ENCODE measurements around the gene PRSS57. TPM values are rescaled to one million over a fixed set of nuclear protein-coding genes. Genes with fewer than 3 reads are reported as not detected.

The PRSS57 gene
- polyA plus RNA-seq, 3 donors = 0.16 to 1.4 (median 0.78) TPM

- Histone ChIP-seq H3K9ac (ENCODE audit: insufficient read depth, low read length, poor library complexity, severe bottlenecking) (no peak overlapping the region), H3K36me3 (replicated peaks in 1 of 2; ENCODE audit: control insufficient read depth in 1 of 2, insufficient read depth in 2 of 2, low read length in 2 of 2) (peaks cover 74 to 86% of the 10 kb centered on the region in 2 donors), H3K27ac (ENCODE audit: low read depth in 1 of 2, low read length in 2 of 2) (no peak overlapping the region), H3K4me1 (ENCODE audit: control insufficient read depth in 1 of 2, insufficient read depth in 2 of 2, low read length in 2 of 2) (no peaks in the 10 kb centered on the region), H3K79me2 (ENCODE audit: insufficient read depth, low read length) (peaks cover 63% of the 10 kb centered on the region), H2AFZ (ENCODE audit: insufficient read depth, low read depth, low read length, poor library complexity, severe bottlenecking) (no peak overlapping the region), H3K4me2 (replicated peaks; ENCODE audit: extremely low read depth, low read length, poor library complexity, severe bottlenecking) (no peak overlapping the region), H3K27me3 (ENCODE audit: control insufficient read depth in 2 of 2, insufficient read depth in 2 of 2, low read length in 2 of 2) (no peaks in the 10 kb centered on the region), H4K20me1 (ENCODE audit: insufficient read depth, low read length) (peaks cover 98% of the 10 kb centered on the region), H3K4me3 (replicated peaks in 1 of 3; ENCODE audit: low read depth in 2 of 3, low read length in 3 of 3) (no peak overlapping the region), H3K9me3 (replicated peaks in 1 of 2; ENCODE audit: control insufficient read depth in 1 of 2, insufficient read depth in 1 of 2, low read length in 2 of 2) (no peaks in the 10 kb centered on the region)
- Mint-ChIP-seq H3K4me1 (peaks cover 6% of the 10 kb centered on the region), H3K4me3 (no peak overlapping the region), H3K27ac (no peak overlapping the region), H3K9me3 (no peaks in the 10 kb centered on the region), H3K36me3 (peaks cover 30 to 77% of the 10 kb centered on the region in 2 donors), H3K27me3 (ENCODE audit: low read depth in 3 of 3) (no peaks in the 10 kb centered on the region)
- no peak for DNase-seq
- no peak for TF ChIP-seq CTCF (IDR thresholded peaks at IDR 0.05)
- intact Hi-C loops (cut with micrococcal nuclease) = no loop called here
- WGBS (ENCODE audit: insufficient coverage) = 90% methylated on average over 20 of the region's 24 CpGs
Measured at GRCh38 chr19:651991-652390, 43.3 kb downstream of the PRSS57 start.

DNA sequence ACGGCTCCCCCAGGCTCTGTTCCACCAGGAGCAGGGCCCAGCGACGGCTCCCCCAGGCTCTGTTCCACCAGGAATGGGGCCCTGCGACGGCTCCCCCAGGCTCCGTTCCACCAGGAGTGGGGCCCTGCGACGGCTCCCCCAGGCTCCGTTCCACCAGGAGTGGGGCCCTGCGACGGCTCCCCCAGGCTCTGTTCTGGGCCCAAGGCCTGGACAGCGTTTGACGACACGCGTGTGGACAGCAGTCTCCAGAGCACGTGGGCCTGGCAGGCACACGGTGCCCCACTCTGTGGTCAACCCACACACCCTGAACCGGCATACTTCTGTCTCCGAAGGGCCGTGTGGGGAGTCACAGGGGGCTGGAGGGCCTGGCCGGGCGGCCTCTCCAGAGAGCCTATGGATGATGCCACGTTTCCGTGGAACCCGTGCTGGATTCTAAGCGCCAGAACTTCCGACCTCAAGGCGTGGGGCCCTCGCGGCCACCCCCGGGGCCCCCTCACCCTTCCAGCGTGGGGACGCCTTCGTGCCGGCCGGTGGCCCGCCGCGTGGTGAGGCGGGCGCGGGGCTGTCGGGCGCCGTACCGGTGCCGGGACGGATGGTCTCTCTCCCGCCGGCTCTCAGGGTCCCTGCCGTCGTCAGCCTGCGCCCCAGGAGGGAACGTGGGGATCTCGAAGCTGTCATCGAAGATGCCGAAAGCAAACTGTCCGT, 44.0 kb downstream of the PRSS57 start:
- no peak overlapping the region for H3K27ac Mint-ChIP-seq
- Histone ChIP-seq H3K36me3 (replicated peaks in 1 of 2; ENCODE audit: control insufficient read depth in 1 of 2, insufficient read depth in 2 of 2, low read length in 2 of 2) (peaks cover 76 to 93% of the 10 kb centered on the region in 2 donors), H3K27me3 (ENCODE audit: control insufficient read depth in 2 of 2, insufficient read depth in 2 of 2, low read length in 2 of 2) (no peaks in the 10 kb centered on the region), H2AFZ (ENCODE audit: insufficient read depth, low read depth, low read length, poor library complexity, severe bottlenecking) (no peak overlapping the region), H3K9me3 (replicated peaks in 1 of 2; ENCODE audit: control insufficient read depth in 1 of 2, insufficient read depth in 1 of 2, low read length in 2 of 2) (no peaks in the 10 kb centered on the region), H3K4me3 (replicated peaks in 1 of 3; ENCODE audit: low read depth in 2 of 3, low read length in 3 of 3) (no peak overlapping the region), H3K27ac (ENCODE audit: low read depth in 1 of 2, low read length in 2 of 2) (no peak overlapping the region), H3K9ac (ENCODE audit: insufficient read depth, low read length, poor library complexity, severe bottlenecking) (no peak overlapping the region), H3K4me1 (ENCODE audit: control insufficient read depth in 1 of 2, insufficient read depth in 2 of 2, low read length in 2 of 2) (no peaks in the 10 kb centered on the region), H3K4me2 (replicated peaks; ENCODE audit: extremely low read depth, low read length, poor library complexity, severe bottlenecking) (no peak overlapping the region), H3K79me2 (ENCODE audit: insufficient read depth, low read length) (peaks cover 56% of the 10 kb centered on the region), H4K20me1 (ENCODE audit: insufficient read depth, low read length) (peaks cover 97% of the 10 kb centered on the region)
- H3K27me3 Mint-ChIP-seq (ENCODE audit: low read depth in 3 of 3) = no peaks in the 10 kb centered on the region
- H3K36me3 Mint-ChIP-seq = peaks cover 32 to 83% of the 10 kb centered on the region in 2 donors
- intact Hi-C loops (cut with micrococcal nuclease) = no loop called here
- 98% methylated on average over 43 of the region's 58 CpGs for WGBS (ENCODE audit: insufficient coverage)
- no peak overlapping the region for H3K4me3 Mint-ChIP-seq
- H3K9me3 Mint-ChIP-seq = no peaks in the 10 kb centered on the region
- H3K4me1 Mint-ChIP-seq = peaks cover 5% of the 10 kb centered on the region
- no peak for DNase-seq
- TF ChIP-seq CTCF (IDR thresholded peaks at IDR 0.05) = no peak

All from CD14-positive monocyte (primary cell).